Subcutaneous abdominal adipose tissue (tissue), 5 donors: ENCODE data around the gene MARCHF7.

Source experiments
- H3K27ac ChIP-seq: one replicate; pipeline ENCODE4 v1.7.0; 2013; ENCODE audit warnings: low read depth, mild to moderate bottlenecking, inconsistent platforms, low read length, moderate library complexity
- H3K27me3 ChIP-seq, 5 donors: one replicate each; pipeline ENCODE4 v1.7.0; 2013; ENCODE audit warnings: low read length in 5 of 5, inconsistent platforms in 1 of 5; ENCODE audit not compliant: control insufficient read depth in 5 of 5, insufficient read depth in 4 of 5
- H3K36me3 ChIP-seq, 5 donors: one replicate each; pipeline ENCODE4 v1.7.0; 2013; ENCODE audit warnings: low read length in 5 of 5; ENCODE audit not compliant: control insufficient read depth in 5 of 5, insufficient read depth in 5 of 5
- H3K4me1 ChIP-seq, 5 donors: one replicate each; pipeline ENCODE4 v1.7.0; 2013; ENCODE audit warnings: low read length in 5 of 5, mild to moderate bottlenecking in 3 of 5, moderate library complexity in 1 of 5; ENCODE audit not compliant: control insufficient read depth in 5 of 5, insufficient read depth in 5 of 5
- H3K4me3 ChIP-seq, 5 donors: one replicate each; pipeline ENCODE4 v1.7.0; 2013; ENCODE audit warnings: low read length in 5 of 5, low read depth in 1 of 5
- H3K9ac ChIP-seq, 5 donors: one replicate each; pipeline ENCODE4 v1.7.0; 2013; ENCODE audit warnings: low read length in 5 of 5, mild to moderate bottlenecking in 4 of 5, moderate library complexity in 3 of 5
- H3K9me3 ChIP-seq, 5 donors: one replicate each; pipeline ENCODE4 v1.7.0; 2013; ENCODE audit warnings: low read length in 5 of 5; ENCODE audit not compliant: control insufficient read depth in 5 of 5
- donor health status: healthy.
- donor health status: healthy.
- donor health status: healthy.
- donor health status: healthy.
- donor health status: healthy.

MARCHF7 gene

GRCh38 chr2:159758686-159759085 lies 46.4 kb downstream of the MARCHF7 start:
- Histone ChIP-seq H3K4me3 (no peak overlapping the region), H3K36me3 (peaks cover 12 to 44% (median 35%) of the 10 kb centered on the region in 5 donors), H3K4me1 (peaks cover 0 to 38% (median 22%) of the 10 kb centered on the region in 5 donors), H3K9ac (no peak overlapping the region), H3K27ac (peak overlapping the region; percentile 32), H3K27me3 (no peaks in the 10 kb centered on the region), H3K9me3 (peaks cover 0 to 2% (median 0%) of the 10 kb centered on the region in 5 donors)

DNA sequence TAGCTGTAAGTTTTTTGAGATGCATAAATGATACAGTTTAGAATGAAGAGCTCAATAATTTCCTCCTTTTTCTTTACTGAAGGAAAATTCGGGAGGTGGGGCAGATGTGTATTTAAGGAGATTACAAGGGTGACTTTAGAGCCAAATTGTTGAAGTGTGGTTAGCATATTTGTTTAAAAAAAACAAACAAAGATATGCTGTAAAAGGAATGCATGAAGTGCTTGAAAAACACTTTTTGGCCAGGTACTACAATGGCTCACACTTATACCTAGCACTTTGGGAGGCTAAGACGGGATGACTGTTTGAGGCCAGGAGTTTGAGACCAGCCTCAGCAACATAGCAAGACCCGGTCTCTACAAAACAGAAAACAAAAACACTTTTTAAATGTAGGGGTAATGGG lies 47.3 kb downstream of the MARCHF7 start:
- Histone ChIP-seq H3K36me3 (peaks cover 12 to 43% (median 34%) of the 10 kb centered on the region in 5 donors), H3K9ac (no peak overlapping the region), H3K27ac (peak overlapping the region; percentile 21), H3K4me3 (no peak overlapping the region), H3K4me1 (peaks cover 0 to 35% (median 18%) of the 10 kb centered on the region in 5 donors), H3K9me3 (peaks cover 0 to 2% (median 0%) of the 10 kb centered on the region in 5 donors), H3K27me3 (no peaks in the 10 kb centered on the region)

DNA sequence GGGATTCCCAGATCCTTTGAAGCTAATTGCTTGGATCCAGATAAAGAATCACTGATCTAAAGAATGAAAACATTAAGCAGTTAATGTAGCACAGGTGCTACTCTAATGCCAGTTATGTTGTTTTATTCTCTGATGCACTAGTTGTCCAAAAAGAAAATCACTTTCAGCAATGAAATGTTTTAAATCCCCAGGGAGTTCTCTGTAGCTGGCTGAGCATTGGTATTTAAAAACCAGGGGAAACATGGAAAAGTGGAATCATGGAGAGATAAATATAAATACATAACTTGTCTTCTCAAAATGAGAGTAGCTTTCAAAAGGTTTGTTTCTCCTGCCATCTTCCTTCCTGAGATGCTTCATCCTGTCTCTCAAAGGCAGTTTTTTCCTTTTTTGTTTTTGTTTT lies 48.0 kb downstream of the MARCHF7 start:
- H3K9me3 ChIP-seq: peaks cover 0 to 2% (median 0%) of the 10 kb centered on the region in 5 donors
- H3K4me3 ChIP-seq: no peak overlapping the region
- H3K27ac ChIP-seq: peak overlapping the region; percentile 21
- no peaks in the 10 kb centered on the region for H3K27me3 ChIP-seq
- peaks cover 12 to 43% (median 29%) of the 10 kb centered on the region in 5 donors for H3K36me3 ChIP-seq
- H3K9ac ChIP-seq: no peak overlapping the region
- H3K4me1 ChIP-seq: peaks cover 0 to 33% (median 18%) of the 10 kb centered on the region in 5 donors

- H3K9ac ChIP-seq: no peak overlapping the region
- peaks cover 0 to 32% (median 18%) of the 10 kb centered on the region in 5 donors for H3K4me1 ChIP-seq
- H3K9me3 ChIP-seq: peaks cover 0 to 2% (median 0%) of the 10 kb centered on the region in 5 donors
- H3K27ac ChIP-seq: no peak overlapping the region
- H3K36me3 ChIP-seq: peaks cover 20 to 51% (median 29%) of the 10 kb centered on the region in 5 donors
- H3K4me3 ChIP-seq: no peak overlapping the region
- no peaks in the 10 kb centered on the region for H3K27me3 ChIP-seq
Observed at GRCh38 chr2:159762075-159762474, 49.8 kb downstream of the MARCHF7 start.
